MG63 (cell line): ENCODE data around the gene EYA2. TPM values are rescaled to one million over a fixed set of nuclear protein-coding genes. Genes with fewer than 3 reads are reported as not detected.

Source experiments
- DNase-seq: peaks from one replicate; pipeline ENCODE4 v3.0.0-alpha.2; 2020
- H3K27me3 ChIP-seq: fragments of 250-450 bp; sonication (Bioruptor Pico); 2 replicates; pipeline ENCODE4 v1.5.1; 2020; ENCODE audit warnings: mild to moderate bottlenecking, moderate library complexity
- H3K36me3 ChIP-seq: fragments of 250-450 bp; sonication (Bioruptor Pico); 2 replicates; pipeline ENCODE4 v1.5.1; 2020; ENCODE audit warnings: mild to moderate bottlenecking, moderate library complexity
- H3K4me3 ChIP-seq: fragments of 250-450 bp; sonication (Bioruptor Pico); 2 replicates; pipeline ENCODE4 v1.5.1; 2020; ENCODE audit warnings: mild to moderate bottlenecking, moderate library complexity
- H3K9me3 ChIP-seq: fragments of 250-450 bp; sonication (Bioruptor Pico); 2 replicates; pipeline ENCODE4 v1.5.1; 2020; ENCODE audit warnings: mild to moderate bottlenecking, moderate library complexity
- total RNA-seq: library from RNA; depleted of rRNA; stranded (reverse); fragments of >200 nt; shearing (Covaris generic); gene quantifications from 2 replicates; pipeline ENCODE4 v1.2.3, GENCODE V29; 2014; ENCODE audit warnings: low replicate concordance

Gene EYA2
- total RNA-seq, 1 experiment from 2014 or later, result 37.0 TPM

DNA sequence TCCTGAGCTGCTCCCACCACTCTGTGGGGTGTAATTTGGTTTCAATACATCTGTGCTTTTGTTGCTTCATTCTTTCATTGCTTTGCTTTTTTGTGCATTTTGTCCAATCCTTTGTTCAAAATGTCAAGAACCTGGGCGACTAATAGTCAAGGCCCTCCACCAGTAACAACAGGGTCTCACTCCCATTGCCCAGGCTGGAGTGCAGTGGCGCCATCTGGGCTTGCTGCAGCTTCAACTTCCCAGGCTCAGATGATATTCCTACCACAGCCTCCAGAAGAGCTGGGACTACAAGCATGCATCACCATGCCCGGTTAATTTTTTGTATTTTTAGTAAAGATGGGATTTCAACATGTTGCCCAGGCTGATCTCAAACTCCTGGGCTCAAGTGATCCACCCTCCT lies 169.2 kb downstream of the EYA2 start:
- Histone ChIP-seq H3K27me3 (no peaks in the 10 kb centered on the region), H3K4me3 (no peak overlapping the region), H3K9me3 (peaks cover 35% of the 10 kb centered on the region), H3K36me3 (peaks cover 49% of the 10 kb centered on the region)
- no peak for DNase-seq

DNA sequence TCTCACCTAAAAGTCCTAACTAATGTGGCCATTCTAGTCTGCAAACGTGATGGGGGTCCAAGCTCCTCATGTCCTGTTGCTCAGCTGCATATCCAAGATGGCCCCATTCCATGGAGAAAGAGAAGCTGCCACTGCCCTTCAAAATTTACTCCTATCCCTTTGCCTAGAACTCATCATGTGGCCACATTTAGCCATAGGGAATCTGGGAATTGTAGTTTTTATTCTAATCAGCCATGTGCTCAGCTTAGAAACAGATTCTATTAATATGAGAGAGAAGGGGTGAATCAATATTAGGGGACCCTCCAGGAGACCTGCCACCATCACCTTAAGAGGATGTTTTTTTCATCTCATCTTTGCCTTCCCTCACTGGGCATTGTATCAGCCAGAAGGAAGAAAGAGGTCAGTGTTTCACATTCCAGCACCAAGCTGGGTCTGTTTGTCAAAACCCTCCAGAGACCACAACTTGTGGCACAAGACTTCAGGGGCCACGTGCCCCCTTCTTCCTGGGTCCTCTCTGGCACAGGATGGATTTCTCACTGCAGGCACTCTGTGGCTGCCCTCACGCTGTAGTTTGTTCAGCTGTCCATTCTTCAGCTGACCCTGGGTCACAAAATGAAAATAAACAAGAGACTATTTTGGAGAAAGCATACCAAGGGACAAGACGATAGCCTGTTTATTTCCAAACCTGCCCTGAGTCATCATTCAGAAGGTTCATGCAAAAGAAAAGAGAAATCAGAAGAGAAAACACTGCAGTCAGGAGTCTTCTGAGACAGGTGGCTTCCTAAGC lies 172.0 kb downstream of the EYA2 start:
- no peaks in the 10 kb centered on the region for H3K27me3 ChIP-seq
- H3K9me3 ChIP-seq, result peaks cover 40% of the 10 kb centered on the region
- DNase-seq, result no peak
- H3K4me3 ChIP-seq, result no peak overlapping the region
- H3K36me3 ChIP-seq, result peaks cover 50% of the 10 kb centered on the region

DNA sequence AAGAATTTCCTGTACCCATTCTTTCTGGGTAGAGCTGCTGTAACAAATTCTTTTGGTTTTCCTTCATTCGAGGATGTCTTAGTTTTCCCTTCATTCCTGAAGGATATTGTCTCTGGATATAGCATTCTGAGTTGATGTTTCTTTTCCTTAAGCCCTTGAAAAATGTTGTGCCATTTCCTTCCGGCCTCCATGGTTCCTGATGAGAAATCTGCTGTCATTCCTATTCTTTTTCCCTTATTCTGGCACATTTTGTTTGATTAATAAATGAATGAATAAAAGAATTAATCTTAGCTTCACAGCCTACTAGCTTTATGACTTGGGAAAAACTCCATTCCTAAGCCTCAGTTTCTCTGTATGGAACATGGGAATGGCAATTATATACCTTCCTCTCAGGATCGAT lies 173.1 kb downstream of the EYA2 start:
- Histone ChIP-seq H3K4me3 (no peak overlapping the region), H3K27me3 (no peaks in the 10 kb centered on the region), H3K36me3 (peaks cover 53% of the 10 kb centered on the region), H3K9me3 (peaks cover 40% of the 10 kb centered on the region)
- DNase-seq, result no peak

DNA sequence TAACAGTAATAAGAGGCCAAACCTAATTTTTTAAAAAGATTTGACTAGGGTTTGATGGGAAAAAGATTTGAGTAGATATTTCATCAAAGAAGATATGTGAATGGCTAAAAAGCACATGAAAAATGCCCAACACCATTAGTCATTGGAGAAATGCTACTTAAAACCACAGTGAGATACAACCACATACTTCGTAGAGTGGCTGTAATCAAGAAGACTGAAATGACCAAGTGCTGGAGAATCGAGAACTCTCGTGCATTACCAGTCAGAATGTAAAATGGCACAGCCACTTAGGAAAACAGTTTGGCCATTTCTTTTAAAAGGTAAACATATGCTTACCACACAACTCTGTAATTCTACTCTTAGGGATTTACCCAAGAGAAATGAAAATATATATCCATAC lies 175.5 kb downstream of the EYA2 start:
- no peak for DNase-seq
- Histone ChIP-seq H3K27me3 (no peaks in the 10 kb centered on the region), H3K36me3 (peaks cover 51% of the 10 kb centered on the region), H3K9me3 (peaks cover 34% of the 10 kb centered on the region), H3K4me3 (no peak overlapping the region)

DNA sequence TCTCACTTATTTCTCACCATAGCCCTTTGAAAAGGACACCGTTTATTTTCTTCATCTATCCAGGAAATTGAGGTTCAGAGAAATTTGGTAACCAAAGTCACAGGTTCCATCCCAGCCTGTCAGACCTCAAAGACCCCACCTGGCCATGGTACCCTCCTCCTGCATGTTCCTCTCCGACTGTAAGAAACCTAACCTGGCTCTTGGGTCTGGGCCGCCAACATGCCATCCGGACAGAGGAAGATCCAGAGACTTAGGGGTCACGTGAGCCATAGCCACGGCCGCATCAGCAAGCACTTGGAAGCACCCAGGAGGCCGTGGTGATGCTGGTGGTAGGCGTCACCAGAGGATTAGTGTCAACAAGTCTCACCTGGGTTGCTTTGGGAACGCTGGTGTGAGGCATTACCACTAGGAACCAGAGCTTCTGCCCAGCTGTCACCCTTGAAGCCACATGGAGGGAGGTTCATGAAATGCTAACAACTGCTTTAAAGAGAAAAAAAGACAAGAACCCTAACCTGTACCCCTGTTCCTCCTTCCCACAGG lies 177.1 kb downstream of the EYA2 start:
- no peak for DNase-seq
- Histone ChIP-seq H3K27me3 (no peaks in the 10 kb centered on the region), H3K9me3 (peaks cover 28% of the 10 kb centered on the region), H3K4me3 (no peak overlapping the region), H3K36me3 (peaks cover 57% of the 10 kb centered on the region)

DNA sequence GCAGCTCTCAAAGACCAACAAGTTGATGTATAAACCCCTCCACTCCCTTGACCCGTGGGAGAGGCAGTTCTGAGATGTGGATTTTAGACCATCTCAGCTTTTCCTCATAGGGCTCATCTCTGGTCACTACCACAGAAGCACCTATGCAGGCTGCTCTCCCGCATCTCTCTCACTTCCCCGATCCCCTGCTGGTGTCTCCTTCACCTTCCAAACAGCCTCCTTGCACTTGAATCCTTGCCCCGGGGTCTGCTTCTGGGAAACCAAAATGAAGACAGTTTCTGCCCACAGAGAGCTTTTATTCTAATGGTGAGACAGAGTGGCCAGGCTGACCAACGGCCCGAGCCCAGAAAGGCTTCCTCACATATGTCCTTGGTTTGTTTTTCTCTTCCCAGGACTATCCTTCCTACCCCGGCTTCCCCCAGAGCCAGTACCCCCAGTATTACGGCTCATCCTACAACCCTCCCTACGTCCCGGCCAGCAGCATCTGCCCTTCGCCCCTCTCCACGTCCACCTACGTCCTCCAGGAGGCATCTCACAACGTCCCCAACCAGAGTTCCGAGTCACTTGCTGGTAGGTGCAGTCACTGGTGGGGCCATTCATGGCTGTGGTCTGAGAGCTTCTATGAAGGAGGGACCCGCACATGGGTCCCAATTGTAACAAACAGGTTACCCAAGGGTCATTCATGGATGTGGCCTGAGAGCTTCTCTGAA lies 179.3 kb downstream of the EYA2 start:
- H3K36me3 ChIP-seq, result peaks cover 63% of the 10 kb centered on the region
- H3K27me3 ChIP-seq, result no peaks in the 10 kb centered on the region
- no peak for DNase-seq
- H3K4me3 ChIP-seq, result no peak overlapping the region
- peaks cover 11% of the 10 kb centered on the region for H3K9me3 ChIP-seq

DNA sequence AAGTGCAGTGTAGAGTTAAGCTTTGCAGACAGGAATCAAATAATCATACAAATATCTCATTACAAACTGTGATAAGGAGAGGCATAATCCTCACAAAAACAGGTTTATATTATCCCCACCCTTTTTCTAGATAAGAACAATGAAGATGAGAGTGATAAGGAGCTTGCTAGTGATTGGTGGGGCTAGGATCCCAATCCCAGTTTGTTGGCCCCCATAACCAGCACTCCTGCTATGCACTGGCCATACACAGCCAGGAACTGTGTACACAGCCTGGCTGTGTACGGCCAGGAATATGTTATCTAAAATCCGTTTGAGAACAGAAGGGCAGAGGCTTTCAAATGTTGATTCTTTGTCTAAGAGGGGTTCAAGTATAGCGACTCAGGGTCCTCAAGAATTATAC lies 180.6 kb downstream of the EYA2 start:
- DNase-seq, result no peak
- H3K36me3 ChIP-seq, result peaks cover 69% of the 10 kb centered on the region
- peaks cover 9% of the 10 kb centered on the region for H3K9me3 ChIP-seq
- H3K27me3 ChIP-seq, result no peaks in the 10 kb centered on the region
- H3K4me3 ChIP-seq, result no peak overlapping the region

DNA sequence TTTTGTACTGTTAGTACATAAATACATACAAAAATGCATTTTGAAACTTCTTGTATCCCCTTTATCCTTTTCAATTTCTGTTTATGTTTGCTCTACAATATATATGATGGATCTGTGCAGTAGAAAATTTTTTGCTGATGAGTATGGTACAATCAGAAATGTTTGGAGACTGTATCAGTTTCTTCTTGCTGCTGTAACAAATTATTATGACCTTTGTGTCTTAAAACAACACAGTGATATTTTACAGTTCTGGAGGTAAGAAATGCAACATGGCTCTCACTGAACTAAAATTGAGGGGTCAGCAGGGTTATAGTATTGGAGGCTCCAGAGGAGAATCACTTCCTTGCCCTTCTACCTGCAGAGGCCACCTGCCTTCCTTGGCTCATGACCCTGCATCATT lies 184.4 kb downstream of the EYA2 start:
- DNase-seq, result no peak
- peaks cover 48% of the 10 kb centered on the region for H3K36me3 ChIP-seq

DNA sequence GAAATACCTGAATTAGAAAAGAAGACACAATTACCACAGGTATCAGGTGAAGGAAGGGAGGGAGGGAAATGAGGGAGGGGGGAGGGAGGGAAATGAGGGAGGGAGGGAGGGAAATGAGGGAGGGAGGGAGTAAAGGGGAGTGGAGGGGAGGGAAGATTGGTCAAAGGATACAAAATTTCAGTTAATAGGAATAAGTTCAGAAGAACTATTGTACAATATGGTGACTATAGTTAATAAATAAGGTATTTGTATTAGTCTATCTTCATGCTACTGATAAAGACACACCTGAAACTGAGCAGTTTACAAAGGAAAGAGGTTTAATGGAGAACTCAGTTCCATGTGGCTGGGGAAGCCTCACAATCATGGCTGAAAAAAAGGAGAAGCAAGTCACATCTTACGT lies 185.7 kb downstream of the EYA2 start:
- DNase-seq, result no peak
- H3K27me3 ChIP-seq, result no peaks in the 10 kb centered on the region
- H3K4me3 ChIP-seq, result no peak overlapping the region
- H3K9me3 ChIP-seq, result peaks cover 9% of the 10 kb centered on the region
- H3K36me3 ChIP-seq, result peaks cover 36% of the 10 kb centered on the region

More for the DNA sequence above, 184.4 kb downstream of the EYA2 start:
- no peak overlapping the region for H3K4me3 ChIP-seq
- no peaks in the 10 kb centered on the region for H3K27me3 ChIP-seq
- peaks cover 9% of the 10 kb centered on the region for H3K9me3 ChIP-seq

DNA sequence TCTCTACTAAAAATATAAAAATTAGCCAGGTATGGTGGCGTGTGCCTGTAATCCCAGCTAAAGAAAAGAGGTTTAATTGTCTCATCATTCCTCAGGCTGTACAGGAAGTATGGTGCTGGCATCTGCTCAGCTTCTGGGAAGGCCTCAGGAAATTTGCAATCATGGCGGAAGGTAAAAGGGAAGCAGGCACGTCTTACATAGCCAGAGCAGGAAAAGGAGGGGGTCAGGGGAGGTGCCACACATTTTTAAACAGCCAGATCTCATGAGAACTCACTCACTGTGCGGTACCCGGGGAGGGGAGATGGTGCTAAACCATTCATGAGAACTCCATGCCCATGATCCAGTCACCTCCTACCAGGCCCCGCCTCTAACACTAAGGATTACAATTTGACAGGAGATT lies 191.7 kb downstream of the EYA2 start:
- peaks cover 12% of the 10 kb centered on the region; the same call in 1 of the 2 replicates for H3K36me3 ChIP-seq
- no peaks in the 10 kb centered on the region for H3K9me3 ChIP-seq
- no peak overlapping the region for H3K4me3 ChIP-seq
- H3K27me3 ChIP-seq, result no peaks in the 10 kb centered on the region
- DNase-seq, result no peak

DNA sequence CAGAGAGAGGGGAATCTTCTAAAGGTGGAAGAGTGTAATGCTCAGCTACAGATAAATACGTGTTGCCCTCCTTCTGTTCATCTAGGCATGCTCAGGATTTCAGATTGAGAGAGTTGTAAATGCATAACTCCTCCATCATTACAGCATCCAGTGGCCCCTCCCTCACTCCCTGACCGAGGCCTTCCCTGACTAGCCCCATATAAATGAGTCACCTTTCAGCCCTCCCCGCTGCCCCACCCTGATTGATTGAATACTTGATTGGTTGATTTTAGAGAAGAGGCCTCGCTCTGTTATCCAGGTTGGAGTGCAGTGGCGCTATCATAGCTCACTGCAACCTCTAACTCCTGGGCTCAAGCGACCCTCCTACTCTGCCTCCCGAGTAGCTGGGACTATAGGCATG lies 193.7 kb downstream of the EYA2 start:
- Histone ChIP-seq H3K9me3 (no peaks in the 10 kb centered on the region), H3K4me3 (no peak overlapping the region), H3K27me3 (no peaks in the 10 kb centered on the region), H3K36me3 (peaks cover 20% of the 10 kb centered on the region)
- no peak for DNase-seq

DNA sequence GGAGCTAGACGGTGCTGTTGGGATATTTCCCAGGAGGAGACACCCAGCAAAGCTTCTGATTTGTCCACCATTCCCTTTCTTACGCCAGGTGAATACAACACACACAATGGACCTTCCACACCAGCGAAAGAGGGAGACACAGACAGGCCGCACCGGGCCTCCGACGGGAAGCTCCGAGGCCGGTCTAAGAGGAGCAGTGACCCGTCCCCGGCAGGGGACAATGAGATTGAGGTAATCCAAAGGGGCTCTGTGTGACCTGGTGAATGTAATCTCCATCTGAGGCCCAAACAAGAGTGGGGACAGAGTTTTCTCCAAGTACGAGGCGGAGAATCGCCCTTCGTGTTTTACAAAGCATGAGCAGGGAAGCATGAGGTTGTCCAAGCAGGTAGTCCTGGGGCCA lies 194.5 kb downstream of the EYA2 start:
- peaks cover 28% of the 10 kb centered on the region for H3K36me3 ChIP-seq

DNA sequence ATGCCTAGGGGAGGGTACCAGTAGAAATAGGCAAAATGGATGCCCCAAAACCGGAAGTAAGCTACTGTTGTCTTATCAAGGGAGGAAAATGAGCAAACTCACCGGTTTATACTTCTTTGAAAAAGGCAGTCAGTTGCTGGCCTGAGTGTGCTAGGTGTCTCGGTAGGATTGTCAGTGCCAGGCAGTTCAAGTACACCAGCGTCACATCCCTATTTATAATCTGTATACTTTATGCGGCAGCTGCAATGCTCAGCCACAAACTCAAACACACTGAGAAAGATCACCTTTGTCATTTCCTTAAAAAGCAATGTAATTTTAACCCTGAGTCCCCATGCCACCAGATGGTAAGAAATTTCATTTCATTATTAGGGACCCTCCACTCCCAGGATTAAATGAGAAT lies 196.2 kb downstream of the EYA2 start:
- Histone ChIP-seq H3K4me3 (no peak overlapping the region), H3K27me3 (no peaks in the 10 kb centered on the region), H3K36me3 (peaks cover 44% of the 10 kb centered on the region), H3K9me3 (peaks cover 12% of the 10 kb centered on the region)
- DNase-seq, result no peak

More for the DNA sequence above, 194.5 kb downstream of the EYA2 start:
- 0 out of 2 replicates have a peak, but pooled peaks cover 2% of the 10 kb centered on the region for H3K9me3 ChIP-seq
- H3K4me3 ChIP-seq, result no peak overlapping the region
- no peaks in the 10 kb centered on the region for H3K27me3 ChIP-seq
- DNase-seq, result no peak

DNA sequence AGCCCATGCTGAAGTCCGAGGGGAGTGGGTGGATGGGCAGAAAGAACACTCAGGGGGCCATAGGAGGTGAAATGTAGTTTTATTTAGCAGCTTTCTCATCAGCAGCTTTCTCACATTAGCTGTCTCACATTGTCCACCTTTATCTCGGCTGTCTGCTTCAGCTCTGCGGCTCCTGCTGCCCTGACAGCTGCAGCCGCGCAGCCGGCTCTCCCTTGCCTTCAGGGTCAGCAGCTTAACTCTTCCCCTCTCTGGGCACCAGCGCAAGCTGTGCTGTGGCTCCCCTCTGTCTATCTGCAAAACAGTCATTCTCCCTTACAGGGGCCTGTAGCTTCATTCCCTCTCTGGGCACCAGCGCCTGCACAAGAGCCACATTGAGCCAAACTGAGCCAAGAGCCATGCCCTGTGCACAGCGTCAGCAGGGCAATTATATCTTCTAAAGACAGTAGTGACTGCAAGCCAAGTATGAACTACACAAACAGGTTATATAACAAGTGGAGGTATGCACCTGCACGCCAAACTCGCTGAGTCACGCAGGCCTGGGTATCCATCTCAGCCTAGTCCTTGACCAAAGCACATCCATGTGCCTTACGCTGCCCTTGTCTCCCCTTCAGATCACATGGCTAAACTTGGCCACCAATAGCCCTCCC lies 198.8 kb downstream of the EYA2 start:
- no peak for DNase-seq
- H3K27me3 ChIP-seq, result no peaks in the 10 kb centered on the region

DNA sequence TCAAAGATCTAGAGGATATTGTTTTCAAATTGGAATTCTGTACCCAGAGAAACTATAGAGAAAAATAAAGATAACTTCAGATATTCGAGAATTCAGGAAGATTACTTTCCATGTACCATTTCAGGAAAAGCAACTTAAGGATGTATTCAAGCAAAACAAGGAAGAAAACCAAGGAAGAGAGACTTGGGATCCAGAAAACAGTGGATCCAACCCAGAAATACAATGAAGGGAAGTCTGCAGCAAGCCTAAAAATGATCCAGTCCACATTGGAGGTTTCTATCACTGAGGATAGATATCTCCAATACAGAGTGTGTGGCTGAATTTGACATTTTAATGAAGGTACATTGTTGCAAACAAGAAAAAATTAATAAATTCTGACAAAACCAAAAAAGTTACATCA lies 201.0 kb downstream of the EYA2 start:
- Histone ChIP-seq H3K36me3 (peaks cover 57% of the 10 kb centered on the region), H3K4me3 (no peak overlapping the region), H3K27me3 (no peaks in the 10 kb centered on the region), H3K9me3 (peaks cover 17% of the 10 kb centered on the region)
- no peak for DNase-seq

More for the DNA sequence above, 198.8 kb downstream of the EYA2 start:
- Histone ChIP-seq H3K36me3 (peaks cover 60% of the 10 kb centered on the region), H3K4me3 (no peak overlapping the region), H3K9me3 (peaks cover 17% of the 10 kb centered on the region)

DNA sequence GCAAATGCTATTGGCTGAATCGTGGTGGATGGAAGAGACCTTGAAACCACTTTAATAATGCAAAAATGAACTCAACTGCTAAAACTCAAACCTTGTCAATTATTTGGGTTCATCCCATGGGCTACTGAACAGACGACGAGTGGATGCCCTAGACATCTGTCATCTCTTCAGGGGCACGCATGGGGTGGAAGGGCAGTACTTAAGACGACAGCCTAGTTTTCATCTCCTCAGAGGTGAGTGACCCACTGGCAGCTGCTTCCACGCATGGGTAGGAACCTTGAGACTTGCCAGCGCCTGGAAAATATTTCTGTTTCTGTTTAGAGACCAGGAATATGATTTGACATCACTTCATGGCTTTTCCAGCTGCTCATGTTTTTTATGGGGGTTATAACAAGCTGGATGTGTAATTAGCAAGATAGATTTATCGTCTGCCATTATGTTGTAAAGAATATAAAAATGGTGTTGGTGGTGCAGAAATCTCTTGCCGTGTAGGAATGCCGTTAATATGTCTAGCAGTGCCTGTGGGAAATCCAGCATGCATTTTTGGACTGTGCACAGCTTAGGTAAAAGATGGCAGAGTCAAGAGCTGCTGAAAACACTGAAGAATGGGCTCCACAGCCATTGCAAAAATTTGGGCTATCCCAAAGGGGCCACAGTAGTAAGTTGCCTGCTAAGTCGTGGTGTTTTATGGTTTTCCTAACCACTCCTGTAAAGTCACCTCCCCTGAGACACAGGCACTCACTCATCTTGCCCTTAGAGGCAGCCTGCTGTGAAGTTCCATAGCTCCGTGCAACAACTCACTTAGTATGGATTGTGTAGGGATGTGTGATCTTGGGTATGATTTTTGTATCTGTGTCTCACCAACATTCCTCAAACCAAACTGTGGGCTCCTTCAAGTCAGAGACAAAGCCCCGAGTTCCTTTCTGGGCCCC lies 203.3 kb downstream of the EYA2 start:
- H3K9me3 ChIP-seq, result peaks cover 17% of the 10 kb centered on the region
- peaks cover 51% of the 10 kb centered on the region for H3K36me3 ChIP-seq
- H3K4me3 ChIP-seq, result no peak overlapping the region
- no peak for DNase-seq
- H3K27me3 ChIP-seq, result no peaks in the 10 kb centered on the region
